HG03342 (cell line): ENCODE measurements around the gene PLSCR3.

Experiments used
- ATAC-seq: cut with Tn5 transposase; IDR thresholded peaks from one replicate; pipeline ENCODE4 v1.9.1; 2021; ENCODE audit warnings: mild to moderate bottlenecking, moderate library complexity; ENCODE audit not compliant: unreplicated experiment

PLSCR3 gene

DNA sequence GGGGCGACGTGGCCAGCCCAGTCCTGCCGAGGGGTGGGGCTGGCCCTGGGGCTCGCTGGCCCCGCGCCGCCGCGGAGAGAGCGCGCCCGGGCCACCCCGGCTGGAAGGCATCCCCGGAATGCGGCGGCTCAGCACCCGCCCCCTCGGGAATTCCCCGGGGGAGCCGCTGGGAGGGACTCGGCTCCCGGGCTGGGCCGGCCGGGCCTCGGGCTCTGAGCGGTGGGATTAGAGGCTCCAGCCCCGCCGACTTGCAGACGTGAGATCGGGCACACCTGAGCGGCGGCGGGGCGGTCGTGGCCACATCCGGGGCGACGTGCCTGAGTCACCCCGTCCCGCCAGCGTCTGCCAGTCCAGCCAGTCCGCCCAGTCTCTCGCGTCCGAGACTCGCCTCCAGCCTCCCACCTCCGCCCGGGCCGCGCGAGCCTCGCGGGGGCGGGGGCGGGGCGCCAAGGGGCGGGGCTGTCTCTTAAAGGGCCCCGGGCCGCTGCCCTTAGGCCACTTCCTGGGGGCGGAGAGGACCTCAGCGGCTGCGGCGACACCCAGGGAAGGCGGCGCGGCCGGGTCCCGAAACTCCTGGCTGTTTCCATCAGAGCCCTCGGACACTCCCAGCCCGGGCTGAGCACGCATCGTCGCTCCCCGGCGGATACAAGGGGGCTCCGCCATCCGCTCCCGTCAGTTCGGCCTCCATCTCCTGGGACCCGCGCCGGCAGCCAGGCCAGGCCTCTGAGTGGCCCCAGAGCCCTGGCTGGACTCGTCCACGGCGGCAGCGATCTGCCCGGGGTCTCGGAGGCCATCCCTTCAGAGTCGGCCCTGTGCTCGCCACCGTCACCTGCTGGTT is 42.4 kb downstream of the PLSCR3 start, which contains the start of gene KCTD11:
Gene KCTD11 (plus strand): TSS at position 498 of the 838 bp plus-strand sequence.
- ATAC-seq: peak; percentile 46

DNA sequence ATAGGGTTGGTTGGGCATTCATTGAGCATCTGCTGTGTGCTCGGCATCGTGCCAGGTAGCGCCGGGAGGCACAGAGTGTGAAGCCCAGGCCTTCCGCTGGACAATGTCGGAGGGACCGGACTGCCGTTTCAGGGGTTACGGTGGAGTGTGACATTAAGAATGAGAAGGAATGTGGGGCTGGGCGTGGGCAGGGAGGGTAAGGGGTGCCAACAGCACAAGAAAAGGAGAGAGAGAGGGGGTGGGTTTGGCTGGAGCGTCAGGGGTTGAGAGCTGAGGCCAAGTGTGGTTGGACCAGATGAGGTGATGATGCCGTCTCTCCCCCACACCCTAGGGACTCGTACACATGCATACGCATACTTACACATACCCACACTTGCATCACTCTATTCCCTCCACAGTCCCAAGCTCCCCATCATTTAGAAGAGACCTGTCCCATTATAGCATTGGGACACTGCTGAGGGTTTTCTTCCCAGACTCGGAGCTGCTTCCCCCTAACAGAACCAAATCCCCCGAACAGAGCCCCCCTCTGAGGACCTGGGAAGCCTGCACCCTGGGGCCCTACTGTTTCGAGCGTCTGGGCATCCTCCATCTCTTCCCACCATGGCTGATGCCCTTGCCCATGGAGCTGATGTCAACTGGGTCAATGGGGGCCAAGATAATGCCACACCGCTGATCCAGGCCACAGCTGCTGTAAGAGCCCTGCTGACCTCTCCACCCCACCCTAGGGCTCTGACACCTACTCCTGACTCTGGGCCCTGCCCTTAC is 45.7 kb downstream of the PLSCR3 start:
- no peak for ATAC-seq

DNA sequence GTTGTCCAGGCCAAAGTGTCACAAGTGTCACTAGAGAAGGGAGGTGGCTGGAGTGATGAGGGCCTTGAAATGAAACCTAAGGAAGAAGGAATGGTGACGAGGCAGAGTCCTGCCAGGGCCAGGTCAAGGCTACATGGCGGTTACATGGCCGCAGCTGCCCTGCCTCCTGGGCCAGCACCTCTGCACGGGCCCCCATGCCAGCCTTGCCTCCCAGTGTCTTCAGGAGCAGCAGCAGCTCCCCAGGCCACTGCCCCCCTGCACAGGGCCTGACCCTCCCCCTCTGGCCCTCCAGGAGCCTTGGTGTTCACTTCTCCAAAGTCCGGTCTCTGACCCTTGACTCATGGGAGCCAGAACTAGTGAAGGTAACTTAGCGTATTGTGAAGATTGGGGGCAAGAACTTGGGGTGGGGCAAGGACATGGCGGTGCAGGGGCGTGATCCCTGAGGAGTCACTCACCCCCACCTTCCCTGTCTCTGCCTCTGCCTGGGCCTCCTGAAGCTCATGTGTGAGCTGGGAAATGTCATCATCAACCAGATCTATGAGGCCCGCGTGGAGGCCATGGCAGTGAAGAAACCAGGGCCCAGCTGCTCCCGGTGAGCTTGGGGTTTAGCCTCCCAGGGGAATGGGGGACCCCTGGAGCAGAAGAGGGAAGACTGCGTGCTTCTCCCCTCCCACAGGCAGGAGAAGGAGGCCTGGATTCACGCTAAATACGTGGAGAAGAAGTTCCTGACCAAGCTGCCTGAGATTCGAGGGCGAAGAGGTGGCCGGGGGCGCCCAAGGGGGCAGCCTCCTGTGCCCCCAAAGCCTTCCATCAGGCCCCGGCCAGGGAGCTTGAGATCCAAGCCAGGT is 46.5 kb downstream of the PLSCR3 start:
- ATAC-seq: no peak

DNA sequence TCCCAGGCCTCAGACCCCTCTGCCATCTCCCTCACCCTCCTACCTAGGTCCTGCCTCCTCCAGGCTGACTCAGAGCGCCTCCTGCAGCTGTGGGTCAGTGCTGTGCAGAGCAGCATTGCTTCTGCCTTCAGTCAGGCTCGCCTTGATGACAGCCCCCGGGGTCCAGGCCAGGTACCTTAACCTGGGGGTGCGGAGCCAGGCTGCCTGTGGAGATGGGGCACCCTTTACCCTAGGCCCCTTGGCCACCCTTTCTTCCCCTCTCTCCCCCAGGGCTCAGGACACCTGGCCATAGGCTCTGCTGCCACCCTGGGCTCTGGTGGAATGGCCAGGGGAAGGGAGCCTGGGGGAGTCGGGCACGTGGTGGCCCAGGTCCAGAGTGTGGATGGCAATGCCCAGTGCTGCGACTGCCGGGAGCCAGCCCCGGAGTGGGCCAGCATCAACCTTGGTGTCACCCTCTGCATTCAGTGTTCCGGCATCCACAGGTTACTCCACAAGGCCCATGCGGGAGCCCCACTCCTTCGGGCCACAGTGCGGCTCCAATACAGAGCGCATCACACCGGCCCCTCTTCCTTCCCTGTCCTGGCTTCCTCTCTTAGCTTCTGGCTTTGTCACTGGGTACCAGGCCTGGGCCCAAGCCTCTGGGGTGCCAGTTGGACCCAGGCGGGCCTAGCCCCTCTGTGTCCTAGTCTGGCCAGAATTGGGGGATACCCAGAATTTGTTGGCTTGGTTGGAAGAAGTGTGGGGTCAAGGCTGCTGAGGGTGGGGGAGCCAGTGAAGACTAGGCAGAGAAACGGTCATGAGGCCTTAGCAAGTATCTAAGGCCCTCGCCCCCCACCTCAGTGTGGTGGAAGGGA is 47.3 kb downstream of the PLSCR3 start:
- ATAC-seq: no peak

DNA sequence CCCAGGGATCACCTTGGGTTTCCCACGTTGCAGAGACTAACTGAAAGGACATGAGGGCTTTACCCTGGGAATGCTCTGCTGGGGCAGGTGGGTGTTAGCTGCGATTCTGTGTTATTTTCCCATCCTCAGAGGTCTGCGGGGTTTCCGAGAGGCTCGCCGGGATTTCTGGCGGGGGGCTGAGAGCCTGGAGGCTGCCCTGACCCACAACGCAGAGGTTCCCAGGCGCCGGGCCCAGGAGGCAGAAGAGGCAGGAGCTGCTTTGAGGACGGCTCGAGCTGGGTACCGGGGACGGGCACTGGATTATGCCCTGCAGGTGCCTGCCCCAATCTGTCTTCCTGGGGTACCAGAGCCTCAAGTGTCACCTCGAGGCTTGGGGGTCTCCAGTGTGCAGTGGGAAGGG is 51.1 kb downstream of the PLSCR3 start:
- ATAC-seq: no peak

DNA sequence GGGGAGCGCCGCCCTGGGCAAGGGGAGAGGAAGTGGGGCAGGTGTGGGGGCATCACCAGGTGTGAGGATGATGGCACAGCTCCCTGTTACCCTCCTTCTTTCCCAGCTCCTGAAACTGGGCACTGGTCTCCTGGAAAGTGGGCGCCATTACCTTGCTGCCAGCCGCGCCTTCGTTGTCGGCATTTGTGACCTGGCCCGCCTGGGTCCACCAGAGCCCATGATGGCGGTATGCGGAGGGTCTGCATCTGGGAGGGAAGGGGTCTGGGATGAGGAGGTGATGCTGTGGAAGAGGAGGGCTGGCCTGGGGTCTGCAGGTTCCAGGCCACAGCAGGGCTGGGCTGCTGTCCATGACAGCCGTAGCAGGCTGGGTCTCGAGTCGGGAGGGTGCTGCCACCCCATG is 52.5 kb downstream of the PLSCR3 start:
- ATAC-seq: no peak

DNA sequence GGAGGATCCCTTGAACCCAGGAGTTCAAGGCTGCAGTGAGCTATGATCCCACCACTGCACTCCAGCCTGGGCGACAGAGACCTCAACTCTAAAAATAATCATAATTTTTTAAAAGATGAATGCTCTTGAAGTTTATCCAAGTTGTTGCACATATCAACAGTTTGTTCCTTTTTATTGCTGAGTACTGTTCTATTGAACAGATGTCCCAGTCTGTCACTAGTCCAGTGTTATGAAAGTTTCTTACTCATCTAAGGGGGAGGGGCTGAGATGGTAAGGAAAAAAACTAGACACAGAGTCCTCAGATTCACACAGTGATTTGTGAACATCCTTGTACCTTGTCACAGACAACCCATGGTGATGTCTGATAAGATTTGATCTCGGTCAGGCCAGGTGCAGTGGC is 54.1 kb downstream of the PLSCR3 start:
- ATAC-seq: no peak
